HG03097 (cell line): ENCODE data around the gene ROBO1.

Source experiments
- ATAC-seq: cut with Tn5 transposase; IDR thresholded peaks from one replicate; pipeline ENCODE4 v1.9.1; 2021; ENCODE audit not compliant: unreplicated experiment, low FRiP score

The ROBO1 gene

DNA sequence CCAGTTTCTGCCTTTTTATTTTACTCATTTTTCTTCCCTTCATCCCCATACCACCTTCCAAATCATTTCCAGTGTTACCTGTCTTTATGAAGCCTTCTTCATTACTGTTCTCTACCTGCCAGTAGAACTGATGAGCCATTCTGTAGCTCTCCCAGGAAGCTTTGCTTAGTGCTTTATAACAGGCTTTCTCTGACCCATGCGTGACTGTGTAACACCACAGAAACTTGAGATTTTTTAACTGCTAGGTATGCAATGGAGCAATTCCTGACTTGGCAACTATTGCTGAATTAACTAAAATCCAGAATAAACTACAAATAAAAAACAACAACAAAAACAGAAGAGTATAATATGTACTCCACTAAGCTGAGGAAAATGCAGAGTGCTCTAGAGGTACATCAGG is 289.2 kb downstream of the ROBO1 start:
- no peak for ATAC-seq

DNA sequence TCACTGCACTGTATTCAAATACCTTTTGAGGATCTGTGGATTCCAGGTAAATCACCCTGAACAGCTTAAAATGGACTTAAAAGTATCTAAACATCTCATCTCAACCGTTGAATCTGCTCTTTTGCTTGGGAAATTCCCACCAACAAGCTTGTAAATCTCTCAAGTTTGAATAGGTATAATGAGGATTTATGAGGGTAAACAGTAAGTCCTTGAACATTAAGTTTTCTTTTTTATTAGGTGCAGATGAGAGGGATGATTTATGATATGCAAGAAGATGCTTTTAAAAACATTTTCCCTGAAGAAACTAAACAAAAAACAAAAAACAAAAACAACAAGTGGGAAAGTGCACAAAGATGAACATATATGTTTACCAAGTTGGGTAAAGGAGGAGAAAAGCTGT is 290.6 kb downstream of the ROBO1 start:
- ATAC-seq: no peak

DNA sequence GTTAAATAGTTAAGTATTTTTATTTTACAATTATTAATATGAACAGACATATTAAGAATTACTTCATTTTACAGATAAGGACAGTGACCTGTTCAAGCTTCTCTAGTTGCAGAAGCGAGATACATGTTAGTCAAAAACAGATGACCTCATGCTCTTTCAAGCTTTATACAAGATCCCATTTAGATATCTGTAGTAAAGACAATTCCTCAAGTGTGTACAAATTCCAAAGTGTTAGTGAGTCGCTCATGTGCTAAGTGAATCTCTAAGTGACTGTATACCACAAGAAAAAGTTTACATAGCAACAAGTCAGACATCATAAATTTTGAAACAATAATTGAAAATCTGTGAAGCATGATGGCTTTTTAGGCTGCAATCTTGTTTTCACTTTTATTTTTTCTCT is 293.8 kb downstream of the ROBO1 start:
- no peak for ATAC-seq

DNA sequence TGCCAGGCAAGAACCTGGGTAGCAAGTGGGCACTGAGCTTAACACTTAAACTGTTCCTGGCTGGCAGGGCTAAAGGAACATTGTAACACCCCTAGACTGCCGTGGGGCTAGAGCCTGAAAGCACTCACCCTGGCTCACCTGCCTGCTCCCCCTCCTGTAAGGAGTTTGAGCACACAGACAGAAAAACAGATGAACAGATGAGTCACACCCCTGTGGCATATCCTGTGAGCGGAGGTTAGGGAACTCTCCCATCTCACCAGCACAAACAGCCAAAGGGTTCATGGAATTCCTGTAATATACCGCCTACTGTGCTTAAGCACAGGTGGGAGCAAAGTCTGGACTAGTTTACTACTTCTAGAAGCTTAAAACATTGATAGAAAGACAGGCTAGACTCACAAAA is 300.1 kb downstream of the ROBO1 start:
- no peak for ATAC-seq

GRCh38 chr3:79461129-79461792 is 306.5 kb downstream of the ROBO1 start:
- no peak for ATAC-seq

DNA sequence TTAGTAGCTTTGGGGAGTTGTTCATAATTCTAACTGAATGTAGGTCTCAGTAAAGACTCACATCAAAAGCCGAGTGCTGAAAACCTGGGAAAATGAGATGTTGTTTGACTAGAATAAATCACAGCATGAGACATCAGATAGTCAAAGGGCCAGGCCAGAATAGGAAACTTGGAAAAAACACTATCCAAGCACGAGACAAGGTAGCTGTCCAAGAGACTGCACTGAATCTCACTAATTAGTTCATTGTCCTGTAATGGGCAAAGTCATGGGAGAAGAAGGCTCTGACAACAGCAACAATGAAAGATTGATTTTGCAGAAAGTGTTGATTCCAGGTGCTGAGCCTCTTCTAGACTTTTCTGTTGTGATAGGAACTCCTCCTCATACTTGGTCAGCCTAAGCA is 314.2 kb downstream of the ROBO1 start:
- ATAC-seq: no peak

DNA sequence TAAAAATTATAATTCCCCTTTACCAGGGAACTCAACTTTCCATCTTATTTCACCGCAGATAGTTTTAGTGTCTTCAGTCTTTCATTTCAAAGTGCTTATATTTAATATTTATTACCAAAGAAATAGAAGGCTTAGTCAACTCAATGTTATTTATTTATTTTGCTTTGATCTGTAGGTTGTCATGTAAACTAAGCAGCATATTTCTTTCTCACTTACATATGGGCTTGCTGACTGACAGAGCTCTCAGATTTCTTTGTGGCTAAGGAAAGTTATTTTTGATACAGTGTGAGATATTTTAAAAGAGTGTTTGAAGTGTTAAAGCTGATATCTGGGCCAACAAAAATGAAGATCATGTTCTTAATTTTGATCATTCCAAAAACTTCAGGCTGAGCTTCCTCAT is 331.4 kb downstream of the ROBO1 start:
- ATAC-seq: no peak

DNA sequence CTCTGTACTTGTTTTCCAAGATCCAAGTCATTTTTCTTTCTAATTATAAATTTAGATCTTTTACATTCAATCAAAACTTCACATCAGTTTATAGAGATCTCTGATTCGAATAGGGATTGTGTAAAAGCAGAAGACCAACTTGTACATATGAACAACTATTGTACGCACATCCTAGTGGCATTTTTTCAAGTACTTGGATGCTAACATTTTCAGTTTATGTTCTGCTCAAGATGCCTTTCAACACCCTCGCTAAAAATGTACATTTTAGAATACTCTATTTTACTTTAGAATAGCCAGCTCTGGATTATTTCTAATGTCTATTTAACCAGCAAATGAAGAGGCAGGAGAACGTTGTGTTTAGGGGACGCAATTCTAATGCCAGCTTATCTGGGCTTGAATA is 340.7 kb downstream of the ROBO1 start:
- no peak for ATAC-seq

GRCh38 chr3:79424811-79425210 is 343.0 kb downstream of the ROBO1 start:
- ATAC-seq: no peak

DNA sequence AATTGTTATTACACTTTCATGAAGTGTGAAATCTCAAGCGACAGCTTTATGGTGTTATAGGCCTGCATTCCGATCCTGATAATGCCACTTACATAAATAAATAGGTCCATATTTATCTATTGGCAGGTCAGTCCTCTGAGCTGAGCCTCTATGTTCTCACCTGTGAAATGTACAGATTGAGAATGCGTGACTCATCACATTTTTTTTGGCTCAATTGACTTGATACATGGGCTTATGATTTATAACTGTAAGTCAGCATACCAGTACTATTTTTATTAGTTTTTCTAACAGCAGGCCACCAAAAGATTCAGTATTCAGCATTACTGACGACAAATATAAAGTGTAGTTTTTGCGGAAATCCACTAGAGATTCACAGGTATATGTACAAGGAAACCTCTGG is 344.4 kb downstream of the ROBO1 start:
- ATAC-seq: no peak

GRCh38 chr3:79421273-79421672 is 346.5 kb downstream of the ROBO1 start:
- no peak for ATAC-seq

DNA sequence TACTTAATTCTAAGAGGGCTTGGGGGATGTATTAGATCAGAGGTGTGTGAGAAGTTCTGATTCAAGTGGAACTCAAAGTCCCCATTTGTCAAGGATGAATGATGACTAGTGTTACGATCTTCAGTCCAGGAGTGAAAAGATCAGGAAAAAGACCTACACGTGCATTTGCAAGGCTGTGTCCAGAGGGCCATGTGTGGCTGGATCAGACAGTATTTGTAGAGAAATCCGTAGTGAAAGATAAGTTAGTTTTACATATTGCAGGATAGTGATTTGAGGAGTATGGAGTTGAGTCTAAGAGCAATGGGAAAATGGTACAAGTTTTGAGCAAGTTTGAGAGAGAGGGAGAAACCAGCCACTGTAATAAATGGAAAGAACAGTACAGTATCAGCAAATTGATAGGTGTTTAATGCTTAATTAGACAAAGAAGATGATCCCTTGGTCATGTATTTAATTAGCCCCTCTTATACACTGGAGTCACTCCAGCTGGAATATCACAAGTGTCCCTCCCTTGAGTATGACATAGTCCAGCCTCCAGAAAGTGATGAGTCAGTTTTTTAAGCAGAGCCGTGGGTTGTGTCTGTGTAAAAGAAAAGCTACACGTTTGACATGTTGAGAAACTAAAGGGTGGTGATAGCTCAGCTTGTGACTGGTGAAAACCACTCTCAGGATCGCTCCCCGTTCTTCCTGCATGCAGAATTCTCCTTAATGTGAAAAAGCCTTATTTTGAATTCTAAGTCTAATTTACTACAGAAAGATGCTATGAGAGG is 348.8 kb downstream of the ROBO1 start:
- ATAC-seq: no peak

GRCh38 chr3:79415356-79415755 is 352.4 kb downstream of the ROBO1 start:
- no peak for ATAC-seq

- ATAC-seq: no peak
Measured at GRCh38 chr3:79414806-79415205, 353.0 kb downstream of the ROBO1 start.

GRCh38 chr3:79414035-79414434 is 353.8 kb downstream of the ROBO1 start:
- no peak for ATAC-seq

DNA sequence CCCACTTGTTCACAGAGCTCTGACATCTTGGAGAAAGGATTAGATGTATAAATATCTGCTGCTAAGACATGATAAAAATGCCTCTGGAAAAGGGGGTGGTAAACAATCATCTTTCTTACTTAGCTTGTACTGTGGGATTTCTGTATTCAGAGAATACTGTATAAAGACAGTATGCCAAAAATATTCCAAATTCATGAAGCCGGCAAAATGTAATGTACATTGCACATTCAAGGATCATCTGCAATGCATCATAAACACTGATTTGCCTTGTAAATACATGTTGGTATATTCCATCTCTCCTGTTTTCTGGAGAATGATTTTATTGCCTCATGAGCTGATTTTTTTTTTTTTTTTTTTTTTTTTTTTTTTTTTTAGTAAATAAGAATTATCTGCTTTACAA is 355.3 kb downstream of the ROBO1 start:
- ATAC-seq: no peak

DNA sequence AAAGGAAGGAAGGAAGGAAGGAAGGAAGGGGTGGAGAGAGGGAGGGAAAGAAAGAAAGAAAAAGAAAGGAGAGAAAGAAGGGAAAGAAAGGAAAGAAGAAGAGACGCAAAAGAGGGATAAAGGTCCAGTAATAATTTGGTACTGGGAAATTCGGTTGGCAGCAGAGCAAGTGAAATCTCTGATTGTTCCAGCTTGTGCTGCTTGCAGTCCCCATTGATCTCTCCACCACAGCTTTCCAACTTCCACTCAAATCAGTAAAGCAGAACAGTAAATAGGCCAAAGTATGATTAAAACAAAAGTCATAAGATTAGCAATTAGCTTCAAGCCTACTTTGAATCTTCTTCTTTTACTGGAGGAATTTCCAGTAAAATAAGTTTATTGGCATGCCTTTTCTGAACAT is 357.2 kb downstream of the ROBO1 start:
- no peak for ATAC-seq

- ATAC-seq: no peak
Measured at GRCh38 chr3:79410136-79410535, 357.7 kb downstream of the ROBO1 start.

DNA sequence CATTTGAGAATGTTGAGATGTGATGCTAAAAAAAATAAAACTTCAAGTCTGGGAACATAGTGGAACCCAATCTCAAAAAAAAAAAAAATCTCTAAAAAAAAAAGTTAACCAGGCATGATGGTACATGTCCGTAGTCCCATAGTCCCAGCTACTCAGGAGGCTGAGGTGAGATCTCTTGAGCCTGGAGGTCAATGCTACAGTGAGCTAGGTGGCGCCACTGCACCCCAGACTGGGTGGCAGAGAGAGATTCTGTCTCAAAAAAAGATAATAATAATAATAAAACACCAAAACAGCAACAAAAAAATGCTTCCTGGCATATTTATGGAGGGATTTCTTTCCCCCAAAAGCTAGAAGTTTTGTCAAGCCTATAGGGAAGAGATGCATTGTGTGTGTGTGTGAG is 361.6 kb downstream of the ROBO1 start:
- no peak for ATAC-seq

DNA sequence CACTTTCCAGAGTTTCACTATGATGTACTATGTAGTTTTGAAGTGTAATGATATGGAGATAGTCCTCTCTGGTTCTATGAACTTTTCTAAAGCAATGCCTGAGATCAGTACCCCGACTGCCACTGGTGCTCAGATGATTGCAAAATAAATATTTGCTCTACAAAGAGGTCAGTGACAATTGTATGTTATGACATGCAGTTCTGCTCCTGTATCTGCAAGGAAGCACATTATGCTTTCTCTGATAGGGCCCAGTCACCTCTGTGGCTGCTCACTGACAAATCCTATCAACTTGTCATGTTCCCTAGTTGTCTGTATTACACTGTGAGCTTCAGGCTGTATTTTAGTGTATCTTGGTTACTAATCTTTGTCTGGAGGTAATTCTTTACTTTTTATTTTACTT is 362.6 kb downstream of the ROBO1 start:
- no peak for ATAC-seq

- no peak for ATAC-seq
Measured at GRCh38 chr3:79396595-79396994, 371.2 kb downstream of the ROBO1 start.

DNA sequence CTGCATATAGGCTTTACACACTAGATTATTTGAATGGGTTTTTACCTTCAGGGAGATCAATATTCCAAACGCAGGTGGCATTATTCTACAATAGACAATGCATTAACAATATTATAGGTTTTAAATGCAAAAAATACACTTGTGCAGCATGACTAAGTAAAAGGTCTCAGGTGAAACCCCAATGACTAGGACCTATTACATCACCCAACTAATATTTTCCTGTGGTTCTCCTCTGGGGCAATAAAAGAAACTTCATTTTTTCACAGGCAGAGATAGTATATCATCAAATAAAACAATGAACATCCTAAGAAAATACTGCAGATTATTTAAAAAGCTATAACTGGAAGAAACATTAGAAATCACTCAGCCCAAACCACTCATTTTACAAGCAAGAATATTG is 375.3 kb downstream of the ROBO1 start:
- ATAC-seq: no peak
